HTERT RPE-1 (cell line): ENCODE results near the gene C11orf21.
"Not testable (repeated sequence)": the region's sequence is repeated elsewhere in the genome, so short reads cannot be mapped to it uniquely, and the experiment has no call there.

ENCODE experiments used
- in situ Hi-C: fragments of 300-500 bp; cut with MboI; formaldehyde crosslinking; loops from 4 replicates; pipeline ENCODE4 v1.14.3; 2020; ENCODE audit warnings: low sequenced_read_pairs

Gene C11orf21

GRCh38 chr11:2297623-2298030, 4.1 kb downstream of the C11orf21 start:
- in situ Hi-C loops = no loop called here

GRCh38 chr11:2296913-2297622, 4.7 kb downstream of the C11orf21 start:
- in situ Hi-C loops = no loop called here

- in situ Hi-C loops = no loop called here
These were observed 5.5 kb downstream of the C11orf21 start for GRCh38 chr11:2295971-2296912.

- in situ Hi-C loops = no loop called here
These were observed 6.8 kb downstream of the C11orf21 start for GRCh38 chr11:2294926-2295290.

GRCh38 chr11:2293984-2294925, 7.5 kb downstream of the C11orf21 start:
- in situ Hi-C loops = no loop called here

GRCh38 chr11:2293531-2293971, 8.2 kb downstream of the C11orf21 start:
- in situ Hi-C loops = no loop called here

GRCh38 chr11:2290351-2290841, 11.3 kb downstream of the C11orf21 start:
- in situ Hi-C loops = no loop called here

GRCh38 chr11:2289859-2290258, 11.9 kb downstream of the C11orf21 start:
- in situ Hi-C loops = no loop called here

GRCh38 chr11:2289350-2289749, 12.4 kb downstream of the C11orf21 start:
- in situ Hi-C loops = no loop called here

GRCh38 chr11:2287091-2287490, 14.6 kb downstream of the C11orf21 start:
- in situ Hi-C loops = no loop called here

- in situ Hi-C loops = not testable (repeated sequence)
These were observed 15.4 kb downstream of the C11orf21 start for GRCh38 chr11:2286350-2286749.

- in situ Hi-C loops = no loop called here
These were observed 21.5 kb downstream of the C11orf21 start for GRCh38 chr11:2280208-2280607.

- in situ Hi-C loops = no loop called here
These were observed 23.7 kb downstream of the C11orf21 start for GRCh38 chr11:2277933-2278523.

- in situ Hi-C loops = no loop called here
These were observed 24.7 kb downstream of the C11orf21 start for GRCh38 chr11:2277008-2277346.

- in situ Hi-C loops = no loop called here
These were observed 25.3 kb downstream of the C11orf21 start for GRCh38 chr11:2276280-2277007.

GRCh38 chr11:2275334-2276279, 26.1 kb downstream of the C11orf21 start:
- in situ Hi-C loops = no loop called here

- in situ Hi-C loops = no loop called here
These were observed 27.9 kb downstream of the C11orf21 start for GRCh38 chr11:2273771-2274170.

- in situ Hi-C loops = no loop called here
These were observed 28.4 kb downstream of the C11orf21 start for GRCh38 chr11:2273311-2273710.

GRCh38 chr11:2272946-2273280, 28.8 kb downstream of the C11orf21 start:
- in situ Hi-C loops = no loop called here
